Naive thymus-derived CD4-positive, alpha-beta T cell (primary cell): ENCODE data around the gene SNRNP70. TPM values are rescaled to one million over a fixed set of nuclear protein-coding genes. Genes with fewer than 3 reads are reported as not detected.
"Not testable (repeated sequence)": the region's sequence is repeated elsewhere in the genome, so short reads cannot be mapped to it uniquely, and the experiment has no call there.

Source experiments
- ATAC-seq: fragments of 150-1000 bp; cut with Tn5 transposase; 2 replicates; pipeline ENCODE4 v1.10.0; 2021; ENCODE audit warnings: mild to moderate bottlenecking, moderate library complexity
- CTCF ChIA-PET: fragments of 350-600 bp; sonication (Branson Sonifier 250); formaldehyde crosslinking; loops from one replicate; lab custom pipeline; 2021; ENCODE audit warnings: antibody characterized with exemption; lab: Charles Lee
- POLR2A ChIA-PET: fragments of 350-600 bp; sonication (Branson Sonifier 250); formaldehyde crosslinking; loops from one replicate; lab custom pipeline; 2021; ENCODE audit warnings: antibody characterized with exemption, inconsistent platforms; lab: Charles Lee
- DNase-seq, 9 donors: peaks; one replicate each; pipeline versions ENCODE4 v3.0.0 to v3.0.0-alpha.2; 2020 to 2022; ENCODE audit warnings: mixed read lengths in 1 of 9
- H3K27ac ChIP-seq: one replicate; pipeline ENCODE4 v1.7.0; 2013; ENCODE audit warnings: mild to moderate bottlenecking, low read depth, low read length, moderate library complexity
- H3K27me3 ChIP-seq, 2 donors: one replicate each; pipeline ENCODE4 v1.7.0; 2013; ENCODE audit warnings: low read length in 2 of 2, mild to moderate bottlenecking in 2 of 2, moderate library complexity in 2 of 2; ENCODE audit not compliant: control insufficient read depth in 2 of 2, insufficient read depth in 2 of 2
- H3K36me3 ChIP-seq, 3 experiments: 1 replicate in 2 of 3; 2 replicates in 1 of 3; pipeline ENCODE4 v1.7.0; 2013; ENCODE audit warnings: low read length in 3 of 3, mild to moderate bottlenecking in 3 of 3, moderate library complexity in 1 of 3; ENCODE audit not compliant: insufficient read depth in 3 of 3, control insufficient read depth in 2 of 3
- H3K4me1 ChIP-seq, 2 donors: one replicate each; pipeline ENCODE4 v1.7.0; 2013; ENCODE audit warnings: low read length in 2 of 2, mild to moderate bottlenecking in 2 of 2, moderate library complexity in 1 of 2; ENCODE audit not compliant: control insufficient read depth in 2 of 2, insufficient read depth in 2 of 2
- H3K4me3 ChIP-seq: 2 replicates; pipeline ENCODE4 v1.7.0; 2013; ENCODE audit warnings: mild to moderate bottlenecking, low read length
- H3K9me3 ChIP-seq, 3 experiments: 1 replicate in 2 of 3; 2 replicates in 1 of 3; pipeline ENCODE4 v1.7.0; 2013; ENCODE audit warnings: low read length in 3 of 3; ENCODE audit not compliant: control insufficient read depth in 2 of 3
- H3K27ac Mint-ChIP-seq, 9 donors: one replicate each; pipeline ENCODE4 v1.8.0; 2020 to 2022; ENCODE audit warnings: mixed read lengths in 9 of 9, mild to moderate bottlenecking in 8 of 9, moderate library complexity in 5 of 9, inconsistent platforms in 2 of 9
- H3K27me3 Mint-ChIP-seq, 5 donors: one replicate each; pipeline ENCODE4 v1.8.0; 2021 to 2022; ENCODE audit warnings: mixed read lengths in 5 of 5, mild to moderate bottlenecking in 1 of 5
- H3K36me3 Mint-ChIP-seq, 5 donors: one replicate each; pipeline ENCODE4 v1.8.0; 2020 to 2022; ENCODE audit warnings: mixed read lengths in 5 of 5, mild to moderate bottlenecking in 3 of 5, inconsistent platforms in 1 of 5
- H3K4me1 Mint-ChIP-seq, 7 donors: one replicate each; pipeline ENCODE4 v1.8.0; 2020 to 2022; ENCODE audit warnings: mixed read lengths in 7 of 7, mild to moderate bottlenecking in 3 of 7, inconsistent platforms in 1 of 7
- H3K4me3 Mint-ChIP-seq, 10 donors: one replicate each; pipeline ENCODE4 v1.8.0; 2020 to 2022; ENCODE audit warnings: mild to moderate bottlenecking in 10 of 10, mixed read lengths in 10 of 10, moderate library complexity in 6 of 10, inconsistent platforms in 2 of 10
- H3K9me3 Mint-ChIP-seq, 11 donors: one replicate each; pipeline ENCODE4 v1.8.0; 2020 to 2022; ENCODE audit warnings: mixed read lengths in 11 of 11, mild to moderate bottlenecking in 4 of 11, inconsistent platforms in 1 of 11, moderate library complexity in 1 of 11
- intact Hi-C, 2 donors: fragments of 100-400 bp; cut with micrococcal nuclease; formaldehyde crosslinking; loops; one replicate each; pipeline ENCODE4 v1.15.1; 2023
- polyA plus RNA-seq, 2 donors: library from polyadenylated mRNA; unstranded; fragments of 300-500 nt; fragmentation: Illumina TruSeq; gene quantifications; one replicate each; pipeline ENCODE4 v1.2.3, GENCODE V29; 2021
- total RNA-seq, 6 experiments: library from RNA in 5 of 6; stranded (reverse) in 5 of 6; gene quantifications; 1 replicate in 5 of 6; 2 replicates in 1 of 6; pipeline ENCODE4 v1.2.3 and lab custom pipeline; 2021 to 2026

Gene SNRNP70
- total and polyA plus RNA-seq, 7 experiments from 2014 or later: 48.0 to 837 (median 326) TPM

GRCh38 chr19:49042666-49043065 lies 42.6 kb upstream of the SNRNP70 start:
- H3K9me3 ChIP-seq, H3K4me1 ChIP-seq, CTCF ChIA-PET, ATAC-seq, POLR2A ChIA-PET, H3K4me3 ChIP-seq, intact Hi-C loops, H3K36me3 ChIP-seq, H3K27me3 ChIP-seq, H3K4me1 Mint-ChIP-seq, H3K4me3 Mint-ChIP-seq, H3K27me3 Mint-ChIP-seq, H3K36me3 Mint-ChIP-seq, DNase-seq, H3K27ac ChIP-seq, H3K27ac Mint-ChIP-seq, H3K9me3 Mint-ChIP-seq: not testable (repeated sequence)

GRCh38 chr19:49043548-49043947 lies 41.7 kb upstream of the SNRNP70 start, which contains the start of gene CGB5:
TSS of gene CGB5 (plus strand) at chr19:49043848. CDS start at chr19:49044210, 362 bp downstream.
- H3K27me3 ChIP-seq, H3K27ac Mint-ChIP-seq, H3K4me3 ChIP-seq, H3K27me3 Mint-ChIP-seq, intact Hi-C loops, H3K9me3 ChIP-seq, ATAC-seq, DNase-seq, H3K36me3 ChIP-seq, H3K27ac ChIP-seq, H3K4me3 Mint-ChIP-seq, H3K36me3 Mint-ChIP-seq, H3K4me1 Mint-ChIP-seq, CTCF ChIA-PET, H3K9me3 Mint-ChIP-seq, POLR2A ChIA-PET, H3K4me1 ChIP-seq: not testable (repeated sequence)

- H3K4me1 Mint-ChIP-seq, H3K9me3 Mint-ChIP-seq: not testable (repeated sequence)
These were observed 36.2 kb upstream of the SNRNP70 start, which contains the start of gene CGB8 for GRCh38 chr19:49049011-49049410. TSS of gene CGB8 (minus strand) at chr19:49049111. CDS start at chr19:49048739, 372 bp downstream.

GRCh38 chr19:49049834-49050233 lies 35.4 kb upstream of the SNRNP70 start:
- H3K9me3 ChIP-seq, POLR2A ChIA-PET, H3K27ac ChIP-seq, DNase-seq, H3K27me3 Mint-ChIP-seq, H3K27me3 ChIP-seq, H3K36me3 ChIP-seq, ATAC-seq, H3K9me3 Mint-ChIP-seq, H3K4me3 ChIP-seq, H3K4me1 Mint-ChIP-seq, H3K4me1 ChIP-seq, CTCF ChIA-PET, H3K36me3 Mint-ChIP-seq, H3K4me3 Mint-ChIP-seq: not testable (repeated sequence)
- peak overlapping the region in 1 of 9 donors; percentile 4 for H3K27ac Mint-ChIP-seq
- intact Hi-C loops: loop anchor here in 1 of 2 donors (10.0 kb wide), 1 partner anchor 55 kb away; the partner anchor contains the start of genes GYS1 and RUVBL2

More at GRCh38 chr19:49049011-49049410, 36.2 kb upstream of the SNRNP70 start, which contains the start of gene CGB8:
- CTCF ChIA-PET, POLR2A ChIA-PET, H3K4me3 Mint-ChIP-seq, H3K4me3 ChIP-seq, H3K27me3 ChIP-seq, H3K4me1 ChIP-seq, intact Hi-C loops, DNase-seq, H3K27me3 Mint-ChIP-seq, H3K36me3 Mint-ChIP-seq, H3K36me3 ChIP-seq, ATAC-seq, H3K9me3 ChIP-seq, H3K27ac ChIP-seq: not testable (repeated sequence)
- H3K27ac Mint-ChIP-seq: peak within 1 kb of the TSS in 1 of 9 donors; percentile 4

GRCh38 chr19:49050376-49051033 lies 34.7 kb upstream of the SNRNP70 start:
- H3K9me3 ChIP-seq, H3K9me3 Mint-ChIP-seq, H3K36me3 ChIP-seq, H3K4me3 ChIP-seq, H3K4me1 ChIP-seq, H3K4me3 Mint-ChIP-seq, H3K4me1 Mint-ChIP-seq, ATAC-seq, CTCF ChIA-PET, POLR2A ChIA-PET, H3K27me3 Mint-ChIP-seq, H3K27ac ChIP-seq, H3K36me3 Mint-ChIP-seq, DNase-seq, H3K27me3 ChIP-seq: not testable (repeated sequence)
- intact Hi-C loops: loop anchor here in 1 of 2 donors (10.0 kb wide), 1 partner anchor 56 kb away; the partner anchor contains the start of genes GYS1 and RUVBL2
- H3K27ac Mint-ChIP-seq: peak overlapping the region in 1 of 9 donors; percentile 43

- peak; percentile 33 to 75 (median 45) for DNase-seq
- Mint-ChIP-seq H3K27ac (peak overlapping the region in 2 of 9 donors; percentile 32 to 36), H3K4me3 (peak overlapping the region; percentile 67 to 99 (median 87)), H3K27me3 (peaks cover 16 to 59% (median 30%) of the 10 kb centered on the region in 5 donors), H3K4me1 (peaks cover 16 to 19% (median 17%) of the 10 kb centered on the region in 7 donors), H3K36me3 (no peaks in the 10 kb centered on the region), H3K9me3 (peaks cover 0 to 1% (median 0%) of the 10 kb centered on the region in 11 donors)
- ChIA-PET CTCF (interaction anchor here (0.6 to 1.1 kb wide), 2 partner anchors 27 to 56 kb away, joined by 3 read pairs; no protein-coding TSS in a partner anchor), POLR2A (no interaction called here)
- H3K4me3 ChIP-seq: peak overlapping the region; percentile 62
- ATAC-seq: peak; percentile 86
- intact Hi-C loops: loop anchor here in 1 of 2 donors (2.0 to 10.0 kb wide), 2 partner anchors 38 to 62 kb away; partner anchors contain the start of genes GYS1 and RUVBL2
- H3K9me3 ChIP-seq: no peaks in the 10 kb centered on the region
- H3K36me3 ChIP-seq: no peaks in the 10 kb centered on the region
- H3K27me3 ChIP-seq: peaks cover 0 to 10% of the 10 kb centered on the region in 2 donors
- H3K4me1 ChIP-seq: peaks cover 11 to 14% of the 10 kb centered on the region in 2 donors
- H3K27ac ChIP-seq: peak overlapping the region; percentile 45
These were observed 28.9 kb upstream of the SNRNP70 start for GRCh38 chr19:49056101-49056901.
